HG02678 (cell line): ENCODE data around the gene SLC48A1.

Experiments
- ATAC-seq: cut with Tn5 transposase; IDR thresholded peaks from one replicate; pipeline ENCODE4 v1.9.1; 2021; ENCODE audit warnings: mild to moderate bottlenecking, moderate library complexity; ENCODE audit not compliant: unreplicated experiment

Gene SLC48A1

DNA sequence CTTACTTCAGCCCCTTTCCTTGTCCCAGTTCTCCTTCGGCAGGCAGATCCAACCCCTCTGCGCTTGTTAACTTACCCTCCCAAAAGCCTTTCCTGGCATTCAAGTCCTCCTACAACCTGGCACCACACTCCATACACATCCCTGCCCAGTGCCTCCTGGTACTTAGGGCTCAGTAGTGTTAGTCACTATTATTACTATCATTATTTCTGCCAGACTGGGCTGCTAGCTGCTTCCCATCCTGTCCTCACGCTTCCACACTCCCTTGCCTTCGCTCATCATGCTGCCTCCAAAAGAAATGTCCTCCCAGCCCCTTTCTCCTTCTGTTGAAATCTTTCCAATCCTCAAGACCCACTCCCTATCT lies 48.3 kb downstream of the SLC48A1 start:
- no peak for ATAC-seq

- ATAC-seq = no peak
These were observed 49.4 kb downstream of the SLC48A1 start for GRCh38 chr12:47822401-47822800.

DNA sequence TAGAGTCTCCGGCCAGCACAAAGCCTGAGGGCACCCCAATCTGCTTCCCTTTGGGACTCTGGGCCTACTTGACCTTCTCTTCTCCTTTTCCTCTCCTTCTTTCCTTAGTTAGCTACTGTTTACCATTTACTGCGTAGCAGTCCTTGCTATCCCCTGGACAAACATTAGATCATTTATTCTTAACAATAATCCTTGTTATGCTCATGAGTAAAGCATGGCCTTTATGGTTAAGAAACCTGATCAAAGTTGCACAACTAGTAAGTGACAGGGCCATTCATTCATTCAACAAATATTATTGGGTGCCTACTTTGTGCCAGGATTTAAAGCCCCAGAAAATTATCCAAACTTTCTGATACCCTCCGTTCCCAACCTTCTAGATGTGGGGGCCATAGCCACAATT lies 49.8 kb downstream of the SLC48A1 start:
- no peak for ATAC-seq

DNA sequence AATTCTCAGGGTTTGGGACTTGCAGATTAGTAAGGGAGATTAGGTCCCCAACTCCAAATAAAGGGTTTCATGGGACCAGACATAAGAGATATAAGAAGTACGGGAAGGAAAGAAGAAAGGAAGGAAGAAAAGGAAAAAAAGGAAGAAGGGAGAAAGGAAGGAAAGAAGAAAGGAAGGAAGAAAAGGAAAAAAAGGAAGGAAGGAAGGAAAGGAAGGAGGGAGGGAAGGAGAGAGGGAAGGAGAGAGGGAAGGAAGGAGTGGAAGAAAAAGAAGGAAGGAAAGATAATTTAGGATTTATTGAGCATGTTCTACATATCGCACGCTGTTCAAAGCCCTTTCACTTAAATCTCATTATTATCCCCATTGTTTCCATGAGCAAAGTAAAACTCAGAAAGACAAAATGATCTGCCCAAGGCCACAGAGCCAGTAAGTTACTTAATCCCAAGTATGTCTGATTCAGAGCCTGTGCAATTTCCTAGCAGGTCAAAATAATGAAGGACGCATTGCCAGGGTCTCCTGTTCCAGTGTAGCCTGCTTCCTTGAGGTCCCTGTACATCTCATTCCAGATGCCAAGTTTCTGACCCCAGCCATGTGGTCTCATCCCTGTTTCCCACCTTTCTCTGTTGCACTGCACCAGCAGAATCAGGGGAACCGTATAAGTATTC lies 50.5 kb downstream of the SLC48A1 start:
- no peak for ATAC-seq

DNA sequence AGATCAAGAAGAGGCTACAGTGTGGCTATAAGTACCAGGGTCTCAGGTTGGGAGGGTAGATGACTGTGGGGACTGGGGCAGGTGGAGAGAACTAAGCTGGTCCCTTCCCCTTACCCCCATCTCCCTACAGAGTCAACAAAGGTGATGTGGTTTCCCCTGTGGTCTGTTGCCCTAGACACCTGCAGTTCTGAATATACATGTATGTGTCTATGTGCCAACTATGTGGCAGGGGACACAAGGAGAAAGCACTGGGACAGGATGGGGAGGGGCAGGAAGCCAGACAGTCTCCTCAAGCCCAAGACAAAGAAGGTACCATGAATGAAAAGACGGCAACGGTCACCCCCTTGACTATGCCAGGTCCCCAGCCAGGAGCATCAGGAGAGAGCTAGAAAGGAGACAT lies 51.2 kb downstream of the SLC48A1 start:
- no peak for ATAC-seq

DNA sequence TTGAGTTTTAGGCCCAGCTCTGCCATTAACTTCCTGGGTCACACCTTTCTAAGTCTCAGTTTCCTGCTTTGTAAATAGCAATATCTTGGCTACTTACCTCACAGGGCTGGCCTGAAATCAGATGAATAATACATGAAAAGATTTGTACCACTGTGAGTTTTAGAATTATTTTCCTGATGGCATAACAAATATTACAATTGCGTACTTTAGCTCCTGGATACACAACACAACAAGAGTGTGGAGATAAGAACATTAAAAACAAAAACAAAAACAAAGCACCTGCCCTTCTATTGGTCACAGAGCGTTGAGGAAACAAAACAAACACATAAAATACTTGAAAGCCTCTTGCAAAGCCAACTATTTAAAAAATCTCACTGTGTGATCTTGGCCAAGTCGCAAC lies 51.6 kb downstream of the SLC48A1 start:
- ATAC-seq = no peak

GRCh38 chr12:47825173-47825639 lies 52.2 kb downstream of the SLC48A1 start:
- no peak for ATAC-seq

GRCh38 chr12:47828008-47828975 lies 55.3 kb downstream of the SLC48A1 start:
- no peak for ATAC-seq

DNA sequence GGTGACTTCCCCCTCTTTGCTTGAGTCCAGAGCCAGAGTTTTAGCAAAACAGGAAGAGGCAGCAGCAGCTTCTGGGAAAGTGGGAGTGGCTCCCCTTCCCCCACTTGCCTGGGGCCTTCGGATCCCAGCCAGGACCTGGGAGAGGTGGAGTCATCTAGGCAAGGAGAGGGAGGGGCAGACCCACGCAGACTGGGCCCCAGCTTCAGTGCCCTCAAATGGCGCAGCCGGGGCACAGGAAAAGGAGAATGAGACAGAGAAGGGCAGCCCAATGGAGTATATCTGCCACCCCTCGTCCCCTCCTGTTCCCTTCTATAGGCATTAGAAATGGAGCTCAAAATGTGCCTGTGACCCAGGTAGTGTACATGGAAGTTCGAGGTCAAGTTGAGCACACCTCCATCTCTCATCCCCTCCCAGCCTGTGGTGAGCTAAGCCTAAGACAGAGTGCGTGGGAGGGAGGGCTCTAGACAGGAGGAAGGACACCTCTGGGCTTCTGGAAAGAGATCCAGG lies 56.0 kb downstream of the SLC48A1 start:
- no peak for ATAC-seq

GRCh38 chr12:47829584-47829983 lies 56.5 kb downstream of the SLC48A1 start:
- ATAC-seq = no peak
